ENCODE measurements around the gene BBLN.
"Not testable (repeated sequence)": the region's sequence is repeated elsewhere in the genome, so short reads cannot be mapped to it uniquely, and the experiment has no call there.

BBLN gene

GRCh38 chr9:128124873-128125579, 35.0 kb upstream of the BBLN start:
- peak; percentile 43 for DNase-seq

GRCh38 chr9:128125580-128126354, 34.3 kb upstream of the BBLN start:
- no peak for DNase-seq

- peak; percentile 89 for DNase-seq
Measured at GRCh38 chr9:128127568-128127989, 32.5 kb upstream of the BBLN start, which contains the start of gene PTGES2. Gene PTGES2, minus strand, starts transcription at chr9:128127729. Its CDS starts 12 bp downstream, at chr9:128127717.

GRCh38 chr9:128127990-128128835, 31.9 kb upstream of the BBLN start:
- peak; percentile 89 for DNase-seq

- DNase-seq = no peak
Measured at GRCh38 chr9:128128836-128129590, 31.1 kb upstream of the BBLN start.

- DNase-seq = peak; percentile 67
Measured at GRCh38 chr9:128129976-128130590, 30.0 kb upstream of the BBLN start.

GRCh38 chr9:128130651-128131050, 29.4 kb upstream of the BBLN start:
- DNase-seq = not testable (repeated sequence)

- not testable (repeated sequence) for DNase-seq
Measured at GRCh38 chr9:128131346-128131745, 28.7 kb upstream of the BBLN start.

- not testable (repeated sequence) for DNase-seq
Measured at GRCh38 chr9:128132139-128132538, 27.9 kb upstream of the BBLN start.

- DNase-seq = not testable (repeated sequence)
Measured at GRCh38 chr9:128135561-128135960, 24.5 kb upstream of the BBLN start.

GRCh38 chr9:128136816-128137793, 23.0 kb upstream of the BBLN start:
- no peak for DNase-seq

- no peak for DNase-seq
Measured at GRCh38 chr9:128138001-128138400, 22.1 kb upstream of the BBLN start.

- no peak for DNase-seq
Measured at GRCh38 chr9:128139621-128140020, 20.4 kb upstream of the BBLN start.

- DNase-seq = no peak
Measured at GRCh38 chr9:128141604-128142003, 18.5 kb upstream of the BBLN start.

- DNase-seq = no peak
Measured at GRCh38 chr9:128142061-128142460, 18.0 kb upstream of the BBLN start.

GRCh38 chr9:128142596-128142995, 17.5 kb upstream of the BBLN start:
- DNase-seq = no peak

- DNase-seq = no peak
Measured at GRCh38 chr9:128143525-128144238, 16.4 kb upstream of the BBLN start.

GRCh38 chr9:128144239-128145181, 15.6 kb upstream of the BBLN start:
- DNase-seq = no peak

- DNase-seq = no peak
Measured at GRCh38 chr9:128145536-128145935, 14.5 kb upstream of the BBLN start.
